Left lung (tissue), 10 donors: ENCODE data around the gene AMDHD2. TPM values are rescaled to one million over a fixed set of nuclear protein-coding genes. Genes with fewer than 3 reads are reported as not detected.
"Not testable (repeated sequence)": the region's sequence is repeated elsewhere in the genome, so short reads cannot be mapped to it uniquely, and the experiment has no call there.

Source experiments
- ATAC-seq: fragments of 200-7000 bp; cut with Tn5 transposase; one replicate; pipeline ENCODE4 v1.9.1; 2020; ENCODE audit warnings: moderate library complexity
- DNase-seq, 4 donors: peaks; one replicate each; pipeline ENCODE4 v3.0.0-alpha.2; 2013 to 2020
- H3K27ac ChIP-seq, 2 donors: fragments of 200-600 bp; sonication (generic) in 1 of 2; one replicate each; pipeline versions ENCODE4 v1.5.0 to v1.8.0; 2020 to 2021
- H3K27me3 ChIP-seq, 2 donors: fragments of 200-600 bp; sonication (generic) in 1 of 2; one replicate each; pipeline versions ENCODE4 v1.5.0 to v1.8.0; 2020 to 2021
- H3K36me3 ChIP-seq, 2 donors: fragments of 200-600 bp; sonication (generic) in 1 of 2; one replicate each; pipeline versions ENCODE4 v1.5.0 to v1.8.0; 2020 to 2021
- H3K4me1 ChIP-seq, 2 donors: fragments of 200-600 bp; one replicate each; pipeline ENCODE4 v1.8.0; 2021
- H3K4me3 ChIP-seq, 2 donors: fragments of 200-600 bp; sonication (generic) in 1 of 2; one replicate each; pipeline versions ENCODE4 v1.5.0 to v1.8.0; 2020 to 2021; ENCODE audit warnings: mild to moderate bottlenecking in 1 of 2
- H3K9me3 ChIP-seq, 2 donors: fragments of 200-600 bp; sonication (generic) in 1 of 2; one replicate each; pipeline versions ENCODE4 v1.5.0 to v1.8.0; 2020 to 2021
- CTCF ChIP-seq, 2 donors: fragments of 200-600 bp; sonication (generic) in 1 of 2; IDR thresholded peaks; one replicate each; pipeline versions ENCODE4 v1.5.0 to v1.8.0; 2021; ENCODE audit warnings: antibody characterized with exemption in 2 of 2
- intact Hi-C, 2 donors: fragments of 100-400 bp; cut with DNase I; formaldehyde crosslinking; loops; one replicate each; pipeline versions ENCODE4 v1.11.2 to v1.14.2; 2022
- polyA plus RNA-seq, 6 donors: library from polyadenylated mRNA; unstranded; fragments of 120-200 nt; gene quantifications; one replicate each; pipeline ENCODE4 v1.2.1, GENCODE V29; 2013; ENCODE audit not compliant: insufficient read length in 6 of 6
- total RNA-seq, 2 donors: library from RNA; stranded (reverse); fragmentation: NEBNext Ultra II Directional; extraction: Animal tissue kit (Norgen Biotek cat#: 25700); gene quantifications; one replicate each; pipeline ENCODE4 v1.2.1, GENCODE V29; 2021
- donor health status: DM: no; HTN: yes; CAD: no.
- donor health status: DM: no; HTN: no; CAD: no.

AMDHD2 gene
- total and polyA plus RNA-seq, 8 donors, result 13.4 to 62.4 (median 17.4) TPM

- DNase-seq, H3K36me3 ChIP-seq, H3K4me1 ChIP-seq, H3K9me3 ChIP-seq, H3K27ac ChIP-seq, H3K27me3 ChIP-seq, intact Hi-C loops, H3K4me3 ChIP-seq: not testable (repeated sequence)
- peak; percentile 8 for ATAC-seq
These were observed 34.7 kb downstream of the AMDHD2 start for GRCh38 chr16:2554709-2555425.

GRCh38 chr16:2557150-2557549 is 37.0 kb downstream of the AMDHD2 start:
- H3K36me3 ChIP-seq, ATAC-seq, DNase-seq, intact Hi-C loops, H3K27ac ChIP-seq, H3K9me3 ChIP-seq, H3K27me3 ChIP-seq, H3K4me1 ChIP-seq, H3K4me3 ChIP-seq: not testable (repeated sequence)

- H3K36me3 ChIP-seq, H3K4me3 ChIP-seq, H3K4me1 ChIP-seq, H3K27me3 ChIP-seq, DNase-seq, intact Hi-C loops, H3K9me3 ChIP-seq: not testable (repeated sequence)
- ATAC-seq, result peak; percentile 67
- peak overlapping the region in 1 of 2 donors; percentile 50 for H3K27ac ChIP-seq
These were observed 40.1 kb downstream of the AMDHD2 start for GRCh38 chr16:2560131-2560797.

GRCh38 chr16:2560798-2561133 is 40.6 kb downstream of the AMDHD2 start:
- TF ChIP-seq CTCF (IDR thresholded peaks at IDR 0.05), result peak; percentile 26 to 48
- H3K4me3 ChIP-seq, H3K27ac ChIP-seq, intact Hi-C loops, H3K36me3 ChIP-seq, H3K27me3 ChIP-seq, H3K9me3 ChIP-seq, H3K4me1 ChIP-seq: not testable (repeated sequence)
- DNase-seq, result peak in 2 of 4 donors; percentile 74 to 90
- ATAC-seq, result peak; percentile 97

- H3K36me3 ChIP-seq, H3K4me1 ChIP-seq, DNase-seq, H3K27me3 ChIP-seq, ATAC-seq, H3K9me3 ChIP-seq, H3K27ac ChIP-seq, intact Hi-C loops, H3K4me3 ChIP-seq: not testable (repeated sequence)
These were observed 47.3 kb downstream of the AMDHD2 start for GRCh38 chr16:2567506-2567905.

- H3K27ac ChIP-seq, intact Hi-C loops, H3K4me3 ChIP-seq, DNase-seq, H3K4me1 ChIP-seq, H3K27me3 ChIP-seq, H3K9me3 ChIP-seq, H3K36me3 ChIP-seq: not testable (repeated sequence)
- peak; percentile 47 for ATAC-seq
These were observed 48.4 kb downstream of the AMDHD2 start for GRCh38 chr16:2568573-2568972.

- H3K9me3 ChIP-seq, intact Hi-C loops, H3K27ac ChIP-seq, H3K4me3 ChIP-seq, H3K4me1 ChIP-seq, ATAC-seq, DNase-seq, H3K36me3 ChIP-seq, H3K27me3 ChIP-seq: not testable (repeated sequence)
These were observed 52.5 kb downstream of the AMDHD2 start for GRCh38 chr16:2572704-2573103.

GRCh38 chr16:2575839-2576238 is 55.7 kb downstream of the AMDHD2 start:
- DNase-seq, H3K27me3 ChIP-seq, intact Hi-C loops, ATAC-seq, H3K4me3 ChIP-seq, H3K27ac ChIP-seq, H3K9me3 ChIP-seq, H3K36me3 ChIP-seq, H3K4me1 ChIP-seq: not testable (repeated sequence)

- H3K27me3 ChIP-seq, intact Hi-C loops, H3K4me1 ChIP-seq, H3K27ac ChIP-seq, ATAC-seq, H3K9me3 ChIP-seq, H3K36me3 ChIP-seq, DNase-seq, H3K4me3 ChIP-seq: not testable (repeated sequence)
These were observed 56.9 kb downstream of the AMDHD2 start for GRCh38 chr16:2577044-2577443.

- ATAC-seq, H3K27me3 ChIP-seq, intact Hi-C loops, H3K27ac ChIP-seq, H3K4me1 ChIP-seq, H3K36me3 ChIP-seq, H3K9me3 ChIP-seq, H3K4me3 ChIP-seq, DNase-seq: not testable (repeated sequence)
These were observed 58.7 kb downstream of the AMDHD2 start for GRCh38 chr16:2578905-2579304.

- H3K4me1 ChIP-seq, H3K36me3 ChIP-seq, intact Hi-C loops, H3K4me3 ChIP-seq, H3K27ac ChIP-seq, H3K9me3 ChIP-seq, H3K27me3 ChIP-seq: not testable (repeated sequence)
- peak in 1 of 4 donors; percentile 3 for DNase-seq
- peak; percentile 23 for ATAC-seq
These were observed 60.0 kb downstream of the AMDHD2 start for GRCh38 chr16:2580143-2580542.

- intact Hi-C loops, H3K27me3 ChIP-seq, H3K27ac ChIP-seq, ATAC-seq, H3K9me3 ChIP-seq, H3K4me1 ChIP-seq, H3K4me3 ChIP-seq, DNase-seq: not testable (repeated sequence)
- peaks cover 0 to 13% of the 10 kb centered on the region in 2 donors for H3K36me3 ChIP-seq
These were observed 60.6 kb downstream of the AMDHD2 start for GRCh38 chr16:2580818-2581217.
